ENCODE measurements around the gene KCNT1.
"Not testable (repeated sequence)": the region's sequence is repeated elsewhere in the genome, so short reads cannot be mapped to it uniquely, and the experiment has no call there.

The KCNT1 gene

GRCh38 chr9:135701959-135702721, at the start of gene KCNT1:
KCNT1 (plus strand) TSS chr9:135702185; CDS start chr9:135702259, 74 bp downstream.
- DNase-seq (ENCODE audit: low spot score): peak; percentile 81

GRCh38 chr9:135655317-135655716, 46.7 kb upstream of the KCNT1 start:
- no peak for DNase-seq (ENCODE audit: low spot score)

- DNase-seq (ENCODE audit: low spot score): no peak
Measured at GRCh38 chr9:135657416-135657815, 44.6 kb upstream of the KCNT1 start.

- DNase-seq (ENCODE audit: low spot score): no peak
Measured at GRCh38 chr9:135659252-135659651, 42.7 kb upstream of the KCNT1 start.

DNA sequence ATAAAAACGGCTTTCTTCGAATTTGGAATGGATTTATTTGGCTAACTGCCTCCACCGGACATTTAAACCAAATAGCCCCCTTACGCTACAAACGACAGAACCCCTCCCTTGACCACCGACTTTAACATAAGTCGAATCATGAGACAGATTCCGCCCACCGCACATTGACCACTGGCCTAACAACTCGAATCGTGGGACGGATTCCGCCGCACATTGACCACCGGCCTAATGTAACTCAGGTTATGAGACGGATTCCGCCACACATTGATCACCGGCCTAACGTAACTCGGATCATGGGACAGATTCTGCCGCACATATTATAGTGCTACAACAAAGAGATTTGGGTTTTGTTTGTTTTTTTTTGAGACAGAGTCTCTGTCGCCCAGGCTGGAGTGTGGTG, 41.6 kb upstream of the KCNT1 start:
- no peak for DNase-seq (ENCODE audit: low spot score)

GRCh38 chr9:135661816-135662560, 40.0 kb upstream of the KCNT1 start:
- no peak for DNase-seq (ENCODE audit: low spot score)

DNA sequence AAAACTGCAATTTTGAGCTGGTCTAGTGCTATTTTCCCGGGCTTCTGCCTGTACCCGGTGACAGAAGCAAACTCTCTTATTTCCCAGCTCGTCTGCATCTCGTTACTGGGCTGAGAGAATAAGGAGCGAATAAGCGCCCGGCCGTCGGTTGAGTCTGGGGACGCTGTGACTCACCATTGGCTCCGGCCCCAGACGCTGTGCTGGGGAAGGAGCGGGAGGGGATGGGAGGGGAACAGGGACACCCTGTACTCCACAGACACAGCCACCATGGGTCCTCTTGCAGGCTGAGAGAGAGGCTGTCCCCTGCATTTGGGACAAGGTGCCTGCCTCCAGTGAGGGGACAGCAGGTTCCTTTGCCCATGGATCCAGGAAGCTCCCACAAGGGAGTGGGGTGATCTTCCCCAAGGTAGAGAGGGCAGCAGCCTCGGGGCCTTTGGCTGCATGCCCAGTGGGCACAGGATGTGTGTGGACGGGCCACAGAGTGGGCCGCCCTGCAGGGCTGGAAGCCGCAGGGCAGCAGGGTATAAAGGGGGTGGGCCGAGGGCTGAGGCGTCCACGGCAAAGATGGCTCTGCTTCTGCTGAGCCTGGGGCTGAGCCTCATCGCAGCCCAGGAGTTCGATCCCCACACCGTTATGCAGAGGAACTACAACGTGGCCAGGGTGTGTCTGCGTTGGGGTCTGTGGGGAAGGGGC, 39.1 kb upstream of the KCNT1 start, which contains the start of gene LCN9:
TSS of gene LCN9 (plus strand) at position 552 of the 693 bp plus-strand sequence. CDS start at position 565, 13 bp downstream.
- no peak for DNase-seq (ENCODE audit: low spot score)

DNA sequence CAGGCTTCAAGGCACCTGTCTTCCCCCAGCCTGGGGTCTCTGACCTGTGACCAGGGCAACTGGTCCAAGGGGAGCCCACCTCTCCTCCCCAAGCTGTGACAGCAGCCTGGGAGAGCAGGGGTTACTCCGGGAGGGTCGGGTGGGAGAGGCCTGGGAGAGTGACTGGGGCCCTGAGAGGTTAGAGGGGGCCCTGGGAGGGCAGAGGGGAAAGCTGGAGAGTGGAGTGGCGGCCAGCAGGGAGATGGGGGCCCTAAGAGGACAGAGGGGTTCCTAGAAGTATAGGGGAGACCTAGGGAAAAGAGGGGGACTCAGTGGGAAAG, 38.6 kb upstream of the KCNT1 start:
- DNase-seq (ENCODE audit: low spot score): no peak

GRCh38 chr9:135663857-135664256, 38.1 kb upstream of the KCNT1 start:
- no peak for DNase-seq (ENCODE audit: low spot score)

DNA sequence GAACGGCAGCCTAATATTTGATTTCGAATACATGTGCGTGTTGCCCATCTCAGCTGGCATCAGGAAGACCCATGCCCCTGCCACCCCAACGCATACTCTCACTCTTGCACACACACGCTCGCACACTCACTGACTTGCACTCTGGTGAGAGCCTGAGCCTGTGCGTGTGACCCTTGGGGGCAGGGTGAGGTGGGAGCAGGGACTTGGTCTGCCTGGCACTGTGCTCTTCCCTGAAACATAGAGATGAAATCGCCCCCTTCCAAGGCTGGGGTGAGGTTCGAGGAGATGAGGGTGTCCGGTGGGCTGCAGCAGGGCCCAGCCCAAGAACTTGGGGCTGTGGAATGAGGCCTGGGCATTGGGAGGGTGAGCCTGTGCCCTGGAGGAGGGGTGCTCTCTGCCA, 37.7 kb upstream of the KCNT1 start:
- no peak for DNase-seq (ENCODE audit: low spot score)

GRCh38 chr9:135664801-135665794, 36.9 kb upstream of the KCNT1 start:
- DNase-seq (ENCODE audit: low spot score): no peak

DNA sequence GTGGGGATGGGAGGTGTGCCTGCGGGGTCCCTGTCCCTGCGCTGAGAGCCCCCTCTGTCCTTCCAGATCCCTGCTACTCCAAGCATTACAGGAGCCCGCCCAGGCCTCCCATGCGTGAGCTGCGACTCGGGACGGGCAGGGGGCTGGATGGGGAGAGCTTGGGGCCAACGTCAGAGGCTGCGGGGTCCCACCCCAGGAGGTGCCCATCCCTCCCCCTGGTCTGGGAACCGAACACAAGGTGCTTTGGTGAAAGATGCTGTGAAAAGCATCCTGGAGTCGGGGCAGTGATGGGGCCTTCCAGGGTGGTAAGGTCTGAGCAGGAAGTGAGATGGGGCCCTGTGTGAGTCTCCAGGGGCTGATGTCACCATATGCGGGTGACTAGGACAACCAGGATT, 36.2 kb upstream of the KCNT1 start:
- no peak for DNase-seq (ENCODE audit: low spot score)

GRCh38 chr9:135666534-135667462, 35.2 kb upstream of the KCNT1 start:
- no peak for DNase-seq (ENCODE audit: low spot score)

GRCh38 chr9:135667463-135668001, 34.5 kb upstream of the KCNT1 start:
- DNase-seq (ENCODE audit: low spot score): no peak

DNA sequence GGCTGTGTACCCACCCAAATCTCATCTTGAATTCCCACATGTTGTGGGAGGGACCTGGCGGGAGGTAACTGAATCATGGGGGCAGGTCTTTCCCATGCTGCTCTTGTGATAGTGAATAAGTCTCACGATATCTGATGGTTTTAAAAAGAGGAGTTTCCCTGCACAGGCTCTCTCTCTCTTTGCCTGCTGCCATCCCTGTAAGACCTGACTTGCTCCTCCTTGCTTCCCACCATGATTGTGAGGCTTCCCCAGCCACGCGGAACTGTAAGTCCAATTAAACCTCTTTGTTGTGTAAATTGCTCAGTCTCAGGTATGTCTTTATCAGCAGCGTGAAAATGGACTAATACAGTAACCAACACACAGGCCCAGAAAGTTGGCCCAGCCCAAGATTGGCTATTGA, 33.0 kb upstream of the KCNT1 start:
- DNase-seq (ENCODE audit: low spot score): not testable (repeated sequence)

- DNase-seq (ENCODE audit: low spot score): no peak
Measured at GRCh38 chr9:135669616-135670285, 32.2 kb upstream of the KCNT1 start.

DNA sequence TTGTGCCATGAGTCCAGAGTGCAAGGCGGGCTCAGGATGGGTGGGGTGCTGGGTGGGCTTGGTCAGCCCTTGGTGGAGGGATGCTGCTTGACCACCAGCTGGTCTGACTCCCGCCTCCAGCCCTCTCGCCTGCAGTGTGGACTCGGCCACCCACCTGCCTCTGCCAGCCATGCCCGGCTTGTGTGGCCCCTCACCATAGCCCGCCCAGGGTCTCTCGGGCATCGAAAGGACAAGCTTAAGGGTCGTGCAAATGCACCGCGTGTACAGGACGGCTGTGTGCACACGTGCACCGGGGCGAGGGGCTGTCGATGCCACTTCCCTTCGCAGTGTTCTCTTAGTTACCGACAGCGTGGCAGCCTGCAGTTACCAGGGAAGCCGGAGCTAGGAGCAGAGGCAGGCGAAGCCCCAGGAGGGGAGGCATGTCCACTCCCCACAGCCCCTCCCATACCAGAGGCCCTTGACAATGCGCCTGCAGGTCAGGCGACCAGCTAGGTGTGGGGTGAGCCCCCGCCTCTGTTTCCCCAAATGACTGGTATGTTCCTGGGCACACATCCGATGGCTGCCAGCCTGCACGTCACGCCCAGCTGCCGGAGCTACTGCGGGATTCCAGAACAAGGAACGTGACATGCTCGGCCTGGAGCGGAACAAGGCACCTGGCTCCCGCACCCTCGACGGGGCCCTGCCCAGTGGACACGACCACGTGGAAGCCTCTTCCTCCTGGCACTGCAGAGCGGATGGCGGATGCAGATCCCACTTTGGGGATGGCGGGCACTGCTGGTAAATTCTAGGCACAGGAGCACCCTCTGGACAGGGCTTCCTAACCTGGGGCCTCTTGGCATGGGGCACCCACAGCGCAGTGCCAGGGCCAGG, 31.0 kb upstream of the KCNT1 start:
- no peak for DNase-seq (ENCODE audit: low spot score)

- no peak for DNase-seq (ENCODE audit: low spot score)
Measured at GRCh38 chr9:135671591-135672041, 30.4 kb upstream of the KCNT1 start.

- DNase-seq (ENCODE audit: low spot score): not testable (repeated sequence)
Measured at GRCh38 chr9:135672786-135673185, 29.2 kb upstream of the KCNT1 start.
